ENCODE results near the gene PXMP4.
A peak's percentile ranks its signal among the peaks of the same experiment; 100 is the strongest.

PXMP4 gene

GRCh38 chr20:33733654-33734576 lies 13.8 kb upstream of the PXMP4 start:
- H3K4me3 ChIP-seq: peak overlapping the region in 1 of 7 experiments; percentile 49
- H3K27ac ChIP-seq: peak overlapping the region in 19 of 21 experiments; percentile 30 to 97 (median 61)

- H3K27ac ChIP-seq: peak overlapping the region; percentile 72 to 97 (median 89)
- H3K4me3 ChIP-seq: peak overlapping the region; percentile 49 to 63 (median 58)
These were observed 12.3 kb upstream of the PXMP4 start for GRCh38 chr20:33732166-33732970.

- Histone ChIP-seq H3K4me3 (peak within 1 kb of the TSS; percentile 49 to 63 (median 58)), H3K27ac (peak within 1 kb of the TSS; percentile 72 to 97 (median 89))
These were observed 11.6 kb upstream of the PXMP4 start, which contains the start of gene ZNF341 for GRCh38 chr20:33731693-33732165. Gene ZNF341 (plus strand): TSS chr20:33731996. CDS start chr20:33732022, 26 bp downstream.

- peak overlapping the region in 20 of 21 experiments; percentile 72 to 97 (median 89) for H3K27ac ChIP-seq
- H3K4me3 ChIP-seq: peak overlapping the region; percentile 36 to 63 (median 56)
These were observed 11.0 kb upstream of the PXMP4 start for GRCh38 chr20:33730946-33731692.

- no peak overlapping the region for H3K27ac ChIP-seq
- H3K4me3 ChIP-seq: no peak overlapping the region
These were observed 9.0 kb upstream of the PXMP4 start for GRCh38 chr20:33729101-33729500.

GRCh38 chr20:33728463-33728862 lies 8.4 kb upstream of the PXMP4 start:
- Histone ChIP-seq H3K4me3 (no peak overlapping the region), H3K27ac (no peak overlapping the region)

GRCh38 chr20:33727806-33728205 lies 7.7 kb upstream of the PXMP4 start:
- Histone ChIP-seq H3K4me3 (no peak overlapping the region), H3K27ac (no peak overlapping the region)

GRCh38 chr20:33727115-33727479 lies 7.0 kb upstream of the PXMP4 start:
- H3K4me3 ChIP-seq: no peak overlapping the region
- H3K27ac ChIP-seq: no peak overlapping the region

GRCh38 chr20:33725607-33726264 lies 5.6 kb upstream of the PXMP4 start:
- H3K27ac ChIP-seq: no peak overlapping the region

GRCh38 chr20:33724439-33725094 lies 4.5 kb upstream of the PXMP4 start:
- Histone ChIP-seq H3K4me3 (no peak overlapping the region), H3K27ac (peak overlapping the region in 1 of 21 experiments; percentile 3)

More at GRCh38 chr20:33725607-33726264, 5.6 kb upstream of the PXMP4 start:
- no peak overlapping the region for H3K4me3 ChIP-seq

GRCh38 chr20:33721391-33722140 lies 1.5 kb upstream of the PXMP4 start:
- Histone ChIP-seq H3K4me3 (no peak overlapping the region), H3K27ac (no peak overlapping the region)

- Histone ChIP-seq H3K4me3 (peak overlapping the region; percentile 50 to 77 (median 65)), H3K27ac (peak overlapping the region in 20 of 21 experiments; percentile 4 to 91 (median 74))
These were observed 677 bp downstream of the PXMP4 start for GRCh38 chr20:33719277-33719988.

- H3K27ac ChIP-seq: no peak overlapping the region
- H3K4me3 ChIP-seq: no peak overlapping the region
These were observed 3.6 kb downstream of the PXMP4 start for GRCh38 chr20:33716498-33716897.

GRCh38 chr20:33713865-33714367 lies 6.2 kb downstream of the PXMP4 start:
- Histone ChIP-seq H3K4me3 (no peak overlapping the region), H3K27ac (no peak overlapping the region)

GRCh38 chr20:33711446-33711738 lies 8.7 kb downstream of the PXMP4 start:
- H3K27ac ChIP-seq: no peak overlapping the region

GRCh38 chr20:33710681-33711445 lies 9.2 kb downstream of the PXMP4 start:
- no peak overlapping the region for H3K27ac ChIP-seq
- no peak overlapping the region for H3K4me3 ChIP-seq

More at GRCh38 chr20:33711446-33711738, 8.7 kb downstream of the PXMP4 start:
- H3K4me3 ChIP-seq: no peak overlapping the region
